HepG2 (cell line): ENCODE results near the gene RALBP1. TPM values are rescaled to one million over a fixed set of nuclear protein-coding genes. Genes with fewer than 3 reads are reported as not detected.
A peak's percentile ranks its signal among the peaks of the same experiment; 100 is the strongest.

Experiments
- NONO ChIP-seq, 2 experiments: fragments of 450-650 bp in 1 of 2; sonication (generic) in 1 of 2; formaldehyde crosslinking in 1 of 2; IDR thresholded peaks in 1 of 2; conservative IDR thresholded peaks in 1 of 2; 2 replicates each; pipeline versions ENCODE4 v1.6.1 to v1.8.0; 2017 to 2022; ENCODE audit warnings: mild to moderate bottlenecking in 1 of 2, missing genetic modification reagents in 1 of 2, moderate library complexity in 1 of 2
- TBX2 ChIP-seq: sonication (generic); formaldehyde crosslinking; IDR thresholded peaks from 2 replicates; pipeline ENCODE4 v1.5.0; 2020; ENCODE audit warnings: missing genetic modification reagents, mild to moderate bottlenecking, borderline replicate concordance
- YEATS2 ChIP-seq: sonication (generic); formaldehyde crosslinking; IDR thresholded peaks from 2 replicates; pipeline ENCODE4 v1.4.0; 2020; ENCODE audit warnings: missing genetic modification reagents, borderline replicate concordance
- ZFP1 ChIP-seq: IDR thresholded peaks from 2 replicates; pipeline ENCODE4 v1.6.1; 2016
- ZNF256 ChIP-seq: sonication (generic); formaldehyde crosslinking; conservative IDR thresholded peaks from 2 replicates; pipeline ENCODE4 v1.4.0; 2020; ENCODE audit warnings: missing genetic modification reagents
- ZNF724P ChIP-seq: sonication (generic); formaldehyde crosslinking; IDR thresholded peaks from 2 replicates; pipeline ENCODE4 v1.8.0; 2022; ENCODE audit warnings: missing genetic modification reagents, borderline replicate concordance
- polyA plus RNA-seq, 8 experiments: library from polyadenylated mRNA; depleted of rRNA in 3 of 8; stranded (reverse) in 7 of 8; unstranded in 1 of 8; fragments of >200 nt; fragmentation: Illumina TruSeq in 4 of 8; extraction: Trizol in 4 of 8; gene quantifications; 2 replicates each; pipeline versions ENCODE4 v1.2.1 to v1.2.3, GENCODE V29; 2011 to 2016; ENCODE audit warnings: low read depth in 4 of 8, missing spikeins in 1 of 8, mixed read lengths in 1 of 8; ENCODE audit not compliant: insufficient read depth in 1 of 8
- total RNA-seq, 5 experiments: library from RNA; depleted of rRNA; stranded (reverse); fragments of >200 nt; fragmentation: Illumina TruSeq; extraction: Trizol; gene quantifications; 2 replicates each; pipeline ENCODE4 v1.2.3, GENCODE V29; 2016; ENCODE audit warnings: low read depth in 1 of 5
- TF ChIP-seq, protein P1 (sequence below), 2 experiments: fragments of 450-650 bp in 1 of 2; sonication (generic) in 1 of 2; formaldehyde crosslinking in 1 of 2; IDR thresholded peaks; 2 replicates each; pipeline versions ENCODE4 v1.6.1 to v1.8.0; 2016 to 2022; ENCODE audit warnings: antibody characterized with exemption in 1 of 2, mild to moderate bottlenecking in 1 of 2, missing genetic modification reagents in 1 of 2
- TF ChIP-seq, protein P2 (sequence below): sonication (generic); formaldehyde crosslinking; IDR thresholded peaks from one replicate; pipeline ENCODE4 v1.5.1; 2020; ENCODE audit warnings: mild to moderate bottlenecking, missing genetic modification reagents; ENCODE audit errors: not compliant biosample characterization

The RALBP1 gene
- total and polyA plus RNA-seq, 2 of the 13 experiments (the other 11 are each of a cell fraction or from before 2014, with no cell fraction given): 24.5 to 33.1 TPM

GRCh38 chr18:9474983-9475642 lies at the start of gene RALBP1 (continued):
- TF ChIP-seq, protein P1, sequence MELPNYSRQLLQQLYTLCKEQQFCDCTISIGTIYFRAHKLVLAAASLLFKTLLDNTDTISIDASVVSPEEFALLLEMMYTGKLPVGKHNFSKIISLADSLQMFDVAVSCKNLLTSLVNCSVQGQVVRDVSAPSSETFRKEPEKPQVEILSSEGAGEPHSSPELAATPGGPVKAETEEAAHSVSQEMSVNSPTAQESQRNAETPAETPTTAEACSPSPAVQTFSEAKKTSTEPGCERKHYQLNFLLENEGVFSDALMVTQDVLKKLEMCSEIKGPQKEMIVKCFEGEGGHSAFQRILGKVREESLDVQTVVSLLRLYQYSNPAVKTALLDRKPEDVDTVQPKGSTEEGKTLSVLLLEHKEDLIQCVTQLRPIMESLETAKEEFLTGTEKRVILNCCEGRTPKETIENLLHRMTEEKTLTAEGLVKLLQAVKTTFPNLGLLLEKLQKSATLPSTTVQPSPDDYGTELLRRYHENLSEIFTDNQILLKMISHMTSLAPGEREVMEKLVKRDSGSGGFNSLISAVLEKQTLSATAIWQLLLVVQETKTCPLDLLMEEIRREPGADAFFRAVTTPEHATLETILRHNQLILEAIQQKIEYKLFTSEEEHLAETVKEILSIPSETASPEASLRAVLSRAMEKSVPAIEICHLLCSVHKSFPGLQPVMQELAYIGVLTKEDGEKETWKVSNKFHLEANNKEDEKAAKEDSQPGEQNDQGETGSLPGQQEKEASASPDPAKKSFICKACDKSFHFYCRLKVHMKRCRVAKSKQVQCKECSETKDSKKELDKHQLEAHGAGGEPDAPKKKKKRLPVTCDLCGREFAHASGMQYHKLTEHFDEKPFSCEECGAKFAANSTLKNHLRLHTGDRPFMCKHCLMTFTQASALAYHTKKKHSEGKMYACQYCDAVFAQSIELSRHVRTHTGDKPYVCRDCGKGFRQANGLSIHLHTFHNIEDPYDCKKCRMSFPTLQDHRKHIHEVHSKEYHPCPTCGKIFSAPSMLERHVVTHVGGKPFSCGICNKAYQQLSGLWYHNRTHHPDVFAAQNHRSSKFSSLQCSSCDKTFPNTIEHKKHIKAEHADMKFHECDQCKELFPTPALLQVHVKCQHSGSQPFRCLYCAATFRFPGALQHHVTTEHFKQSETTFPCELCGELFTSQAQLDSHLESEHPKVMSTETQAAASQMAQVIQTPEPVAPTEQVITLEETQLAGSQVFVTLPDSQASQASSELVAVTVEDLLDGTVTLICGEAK (IDR thresholded peaks at IDR 0.05): no peak
- TF ChIP-seq, protein P1 (CRISPR knock-in tag; IDR thresholded peaks at IDR 0.05): peak; percentile 80
- no peak for TF ChIP-seq NONO (IDR thresholded peaks at IDR 0.05)
- TF ChIP-seq NONO (CRISPR knock-in tag; conservative IDR thresholded peaks at IDR 0.05): peak; percentile 72; the same call in 1 of the 2 replicates
- TF ChIP-seq, protein P2, sequence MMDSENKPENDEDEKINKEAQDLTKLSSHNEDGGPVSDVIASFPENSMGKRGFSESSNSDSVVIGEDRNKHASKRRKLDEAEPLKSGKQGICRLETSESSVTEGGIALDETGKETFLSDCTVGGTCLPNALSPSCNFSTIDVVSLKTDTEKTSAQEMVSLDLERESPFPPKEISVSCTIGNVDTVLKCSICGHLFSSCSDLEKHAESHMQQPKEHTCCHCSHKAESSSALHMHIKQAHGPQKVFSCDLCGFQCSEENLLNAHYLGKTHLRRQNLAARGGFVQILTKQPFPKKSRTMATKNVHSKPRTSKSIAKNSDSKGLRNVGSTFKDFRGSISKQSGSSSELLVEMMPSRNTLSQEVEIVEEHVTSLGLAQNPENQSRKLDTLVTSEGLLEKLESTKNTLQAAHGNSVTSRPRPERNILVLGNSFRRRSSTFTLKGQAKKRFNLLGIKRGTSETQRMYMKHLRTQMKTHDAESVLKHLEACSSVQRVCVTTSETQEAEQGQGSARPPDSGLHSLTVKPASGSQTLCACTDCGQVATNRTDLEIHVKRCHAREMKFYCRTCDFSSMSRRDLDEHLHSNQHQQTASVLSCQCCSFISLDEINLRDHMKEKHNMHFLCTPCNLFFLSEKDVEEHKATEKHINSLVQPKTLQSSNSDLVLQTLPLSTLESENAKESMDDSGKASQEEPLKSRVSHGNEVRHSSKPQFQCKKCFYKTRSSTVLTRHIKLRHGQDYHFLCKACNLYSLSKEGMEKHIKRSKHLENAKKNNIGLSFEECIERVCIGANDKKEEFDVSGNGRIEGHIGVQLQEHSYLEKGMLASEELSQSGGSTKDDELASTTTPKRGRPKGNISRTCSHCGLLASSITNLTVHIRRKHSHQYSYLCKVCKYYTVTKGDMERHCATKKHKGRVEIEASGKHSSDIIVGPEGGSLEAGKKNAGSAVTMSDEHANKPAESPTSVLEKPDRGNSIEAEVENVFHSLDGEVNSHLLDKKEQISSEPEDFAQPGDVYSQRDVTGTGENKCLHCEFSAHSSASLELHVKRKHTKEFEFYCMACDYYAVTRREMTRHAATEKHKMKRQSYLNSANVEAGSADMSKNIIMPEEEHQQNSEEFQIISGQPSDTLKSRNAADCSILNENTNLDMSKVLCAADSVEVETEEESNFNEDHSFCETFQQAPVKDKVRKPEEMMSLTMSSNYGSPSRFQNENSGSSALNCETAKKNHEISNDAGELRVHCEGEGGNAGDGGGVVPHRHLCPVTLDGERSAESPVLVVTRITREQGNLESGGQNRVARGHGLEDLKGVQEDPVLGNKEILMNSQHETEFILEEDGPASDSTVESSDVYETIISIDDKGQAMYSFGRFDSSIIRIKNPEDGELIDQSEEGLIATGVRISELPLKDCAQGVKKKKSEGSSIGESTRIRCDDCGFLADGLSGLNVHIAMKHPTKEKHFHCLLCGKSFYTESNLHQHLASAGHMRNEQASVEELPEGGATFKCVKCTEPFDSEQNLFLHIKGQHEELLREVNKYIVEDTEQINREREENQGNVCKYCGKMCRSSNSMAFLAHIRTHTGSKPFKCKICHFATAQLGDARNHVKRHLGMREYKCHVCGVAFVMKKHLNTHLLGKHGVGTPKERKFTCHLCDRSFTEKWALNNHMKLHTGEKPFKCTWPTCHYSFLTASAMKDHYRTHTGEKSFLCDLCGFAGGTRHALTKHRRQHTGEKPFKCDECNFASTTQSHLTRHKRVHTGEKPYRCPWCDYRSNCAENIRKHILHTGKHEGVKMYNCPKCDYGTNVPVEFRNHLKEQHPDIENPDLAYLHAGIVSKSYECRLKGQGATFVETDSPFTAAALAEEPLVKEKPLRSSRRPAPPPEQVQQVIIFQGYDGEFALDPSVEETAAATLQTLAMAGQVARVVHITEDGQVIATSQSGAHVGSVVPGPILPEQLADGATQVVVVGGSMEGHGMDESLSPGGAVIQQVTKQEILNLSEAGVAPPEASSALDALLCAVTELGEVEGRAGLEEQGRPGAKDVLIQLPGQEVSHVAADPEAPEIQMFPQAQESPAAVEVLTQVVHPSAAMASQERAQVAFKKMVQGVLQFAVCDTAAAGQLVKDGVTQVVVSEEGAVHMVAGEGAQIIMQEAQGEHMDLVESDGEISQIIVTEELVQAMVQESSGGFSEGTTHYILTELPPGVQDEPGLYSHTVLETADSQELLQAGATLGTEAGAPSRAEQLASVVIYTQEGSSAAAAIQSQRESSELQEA (CRISPR knock-in tag): no peak
- peak; percentile 12; the same call in 1 of the 2 replicates for TF ChIP-seq ZNF724P (CRISPR knock-in tag)
- 0 out of 2 replicates have a peak, but pooled peaks have one; percentile 54 for TF ChIP-seq ZFP1 (CRISPR knock-in tag)
- TF ChIP-seq TBX2 (CRISPR knock-in tag): peak; percentile 77; the same call in 1 of the 2 replicates
- peak; percentile 77 for TF ChIP-seq YEATS2 (CRISPR knock-in tag)
- 0 out of 2 replicates have a peak, but pooled peaks have one; percentile 16 for TF ChIP-seq ZNF256
